Nephron (organoid): ENCODE results near the gene HJV.
A peak's percentile ranks its signal among the peaks of the same experiment; 100 is the strongest.

Experiments used
- H3K27ac Mint-ChIP-seq, 3 experiments: 2 replicates each; pipeline ENCODE4 v1.8.0; 2020; ENCODE audit warnings: mixed read lengths in 3 of 3, mild to moderate bottlenecking in 2 of 3, moderate library complexity in 1 of 3
- H3K27me3 Mint-ChIP-seq: 2 replicates; pipeline ENCODE4 v1.8.0; 2021; ENCODE audit warnings: low read depth, mild to moderate bottlenecking, moderate library complexity, mixed read lengths
- H3K36me3 Mint-ChIP-seq: 2 replicates; pipeline ENCODE4 v1.8.0; 2020; ENCODE audit warnings: low read depth, mixed read lengths
- H3K4me1 Mint-ChIP-seq: 2 replicates; pipeline ENCODE4 v1.8.0; 2020; ENCODE audit warnings: mixed read lengths
- H3K4me3 Mint-ChIP-seq, 3 experiments: 2 replicates each; pipeline ENCODE4 v1.8.0; 2020; ENCODE audit warnings: mild to moderate bottlenecking in 3 of 3, mixed read lengths in 3 of 3, moderate library complexity in 2 of 3
- H3K9me3 Mint-ChIP-seq: 2 replicates; pipeline ENCODE4 v1.8.0; 2020; ENCODE audit warnings: mixed read lengths
- CTCF ChIP-seq, 3 experiments: fragments of 200-600 bp; sonication (generic); IDR thresholded peaks; one replicate each; pipeline ENCODE4 v1.5.0; 2021; ENCODE audit warnings: antibody characterized with exemption in 3 of 3; ENCODE audit not compliant: unreplicated experiment in 3 of 3

The HJV gene

DNA sequence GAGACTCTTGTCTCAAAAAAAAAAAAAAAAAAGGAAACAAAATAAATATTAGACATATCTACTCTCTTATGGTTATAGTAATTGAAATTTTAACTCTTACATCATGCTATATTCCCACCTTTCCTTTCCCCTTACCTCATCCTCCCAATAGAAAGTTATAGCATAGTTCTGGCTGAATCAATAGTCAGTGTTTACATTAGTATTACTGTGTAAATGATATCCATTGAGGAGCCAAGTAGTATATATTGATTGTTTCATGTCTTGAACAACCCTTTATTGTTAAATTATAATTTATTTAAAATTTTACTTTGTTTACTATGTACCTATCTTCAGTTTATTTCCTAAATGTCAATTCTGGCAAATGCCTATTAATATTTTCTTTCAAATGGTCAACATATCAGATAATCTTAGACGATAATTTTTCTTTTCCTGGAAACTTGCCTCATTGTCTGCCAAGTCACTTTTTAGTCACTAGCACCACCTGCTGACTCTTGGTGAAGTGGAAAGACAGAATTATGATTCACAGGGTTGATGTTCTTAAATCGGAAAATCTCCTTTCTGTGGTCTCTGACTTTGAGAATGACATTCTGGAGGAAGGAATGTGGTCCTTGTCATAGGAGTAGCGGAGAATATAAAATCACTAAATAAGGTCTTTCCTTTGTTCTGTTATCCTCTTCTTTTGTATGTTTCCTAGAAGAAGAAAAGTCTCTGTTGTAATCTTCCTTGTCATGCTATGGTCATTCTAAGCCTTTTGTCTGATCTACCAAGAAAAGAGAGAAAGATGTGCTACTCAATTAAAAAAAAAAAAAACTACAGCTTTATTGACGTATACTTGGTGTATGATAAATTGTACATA is 8.6 kb downstream of the HJV start:
- Mint-ChIP-seq H3K27me3 (peaks cover 8% of the 10 kb centered on the region), H3K36me3 (no peaks in the 10 kb centered on the region), H3K4me1 (peaks cover 5% of the 10 kb centered on the region), H3K9me3 (no peaks in the 10 kb centered on the region), H3K4me3 (no peak overlapping the region), H3K27ac (peak overlapping the region in 1 of 3 experiments; percentile 16)
- peak; percentile 69 to 88 (median 74) for TF ChIP-seq CTCF (IDR thresholded peaks at IDR 0.05; ENCODE audit: unreplicated experiment in 3 of 3)

- H3K27ac Mint-ChIP-seq, result peak overlapping the region in 1 of 3 experiments; percentile 4
- no peak for TF ChIP-seq CTCF (IDR thresholded peaks at IDR 0.05; ENCODE audit: unreplicated experiment in 3 of 3)
- peaks cover 10% of the 10 kb centered on the region for H3K4me1 Mint-ChIP-seq
- no peaks in the 10 kb centered on the region for H3K9me3 Mint-ChIP-seq
- no peak overlapping the region for H3K4me3 Mint-ChIP-seq
- peaks cover 4% of the 10 kb centered on the region for H3K27me3 Mint-ChIP-seq
- H3K36me3 Mint-ChIP-seq, result no peaks in the 10 kb centered on the region
Measured at GRCh38 chr1:146010126-146010738, 11.3 kb downstream of the HJV start.

DNA sequence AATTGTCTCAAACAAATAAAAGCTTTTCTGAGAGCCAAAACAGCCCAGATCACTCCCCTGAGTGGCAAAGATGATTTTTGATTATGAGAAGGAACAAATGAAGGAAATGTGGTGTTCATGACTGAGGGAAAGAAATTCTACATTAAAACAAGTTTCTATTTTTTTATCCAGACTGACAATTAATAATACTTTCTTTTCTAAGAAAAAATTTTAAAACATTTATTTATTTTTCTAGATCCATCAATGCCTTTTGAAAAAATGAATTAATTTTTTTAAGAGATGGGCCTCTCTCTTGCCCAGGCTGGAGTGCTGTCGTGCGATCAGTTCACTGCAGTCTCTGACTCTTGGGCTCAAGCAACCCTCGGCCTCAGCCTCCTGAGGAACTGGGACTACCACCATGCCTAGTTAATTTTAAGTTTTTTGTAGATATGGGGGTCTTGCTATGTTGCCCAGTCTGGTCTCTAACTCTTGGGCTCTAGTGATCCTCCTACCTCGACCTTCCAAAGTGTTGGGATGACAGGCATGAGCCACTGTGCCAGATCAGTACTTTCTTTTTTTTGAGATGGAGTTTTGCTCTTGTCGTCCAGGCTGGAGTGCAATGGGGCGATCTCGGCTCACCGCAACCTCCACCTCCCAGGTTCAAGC is 13.9 kb downstream of the HJV start:
- H3K4me3 Mint-ChIP-seq, result no peak overlapping the region

DNA sequence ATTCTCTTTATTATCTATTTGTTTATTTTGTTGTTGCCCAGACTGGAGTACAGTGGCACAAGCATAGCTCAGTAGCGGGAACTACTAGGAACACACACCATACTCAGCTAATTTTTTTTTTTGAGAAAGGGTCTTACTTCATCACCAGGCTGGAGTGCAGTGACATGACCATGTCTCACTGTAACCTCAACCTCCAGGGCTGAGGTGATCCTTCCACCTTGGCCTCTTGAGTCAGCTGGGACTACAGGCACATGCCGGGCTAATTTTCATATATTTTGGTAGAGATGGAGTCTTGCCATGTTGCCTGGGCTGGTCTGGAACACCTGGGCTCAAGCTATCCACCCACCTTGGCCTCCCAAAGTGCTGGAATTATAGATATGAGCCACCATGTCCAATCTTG is 19.8 kb downstream of the HJV start:
- Mint-ChIP-seq H3K27ac (peak overlapping the region in 2 of 3 experiments; percentile 20 to 54), H3K36me3 (no peaks in the 10 kb centered on the region), H3K27me3 (no peaks in the 10 kb centered on the region), H3K4me3 (no peak overlapping the region), H3K9me3 (no peaks in the 10 kb centered on the region), H3K4me1 (peaks cover 28% of the 10 kb centered on the region)
- no peak for TF ChIP-seq CTCF (IDR thresholded peaks at IDR 0.05; ENCODE audit: unreplicated experiment in 3 of 3)

More for the DNA sequence above, 13.9 kb downstream of the HJV start:
- TF ChIP-seq CTCF (IDR thresholded peaks at IDR 0.05; ENCODE audit: unreplicated experiment in 3 of 3), result no peak
- Mint-ChIP-seq H3K27me3 (no peaks in the 10 kb centered on the region), H3K27ac (peak overlapping the region; percentile 24 to 66 (median 44)), H3K36me3 (no peaks in the 10 kb centered on the region), H3K9me3 (no peaks in the 10 kb centered on the region), H3K4me1 (peaks cover 13% of the 10 kb centered on the region)

GRCh38 chr1:145999321-146000024 is 22.1 kb downstream of the HJV start:
- no peak for TF ChIP-seq CTCF (IDR thresholded peaks at IDR 0.05; ENCODE audit: unreplicated experiment in 3 of 3)
- Mint-ChIP-seq H3K36me3 (peaks cover 20% of the 10 kb centered on the region), H3K4me1 (peaks cover 23% of the 10 kb centered on the region), H3K9me3 (no peaks in the 10 kb centered on the region), H3K27me3 (no peaks in the 10 kb centered on the region), H3K27ac (peak overlapping the region; percentile 65 to 95 (median 93)), H3K4me3 (peak overlapping the region; percentile 59 to 79 (median 62))
